ENCODE results near the gene MYOM3. TPM values are rescaled to one million over a fixed set of nuclear protein-coding genes. Genes with fewer than 3 reads are reported as not detected.

Gene MYOM3
- total and polyA plus RNA-seq, 8 donors, result 0.12 to 1.8 (median 0.18) TPM; not detected in 1

GRCh38 chr1:24125456-24125855 lies 13.5 kb upstream of the MYOM3 start:
- no peak overlapping the region for H3K4me3 ChIP-seq
- H3K36me3 ChIP-seq, result no peaks in the 10 kb centered on the region
- 68 to 84% (median 78%) methylated on average over 4 of the region's 4 CpGs for WGBS, 5 donors
- peaks cover 0 to 20% (median 4%) of the 10 kb centered on the region in 4 donors for H3K4me1 ChIP-seq
- H3K27me3 ChIP-seq, result peaks cover 0 to 7% (median 0%) of the 10 kb centered on the region in 3 donors
- no peak overlapping the region for H3K27ac ChIP-seq
- TF ChIP-seq CTCF (IDR thresholded peaks at IDR 0.05) (no peak), POLR2A (IDR thresholded peaks at IDR 0.05) (no peak), POLR2AphosphoS5 (IDR thresholded peaks at IDR 0.05) (no peak), EP300 (IDR thresholded peaks at IDR 0.05) (no peak)
- DNase-seq, result no peak
- H3K9me3 ChIP-seq, result peaks cover 0 to 8% (median 7%) of the 10 kb centered on the region in 4 donors
- intact Hi-C loops (cut with DNase I; ENCODE audit: low total_unique reads), result no loop called here

- intact Hi-C loops (cut with DNase I; ENCODE audit: low total_unique reads), result no loop called here
- H3K27ac ChIP-seq, result no peak overlapping the region
- peaks cover 0 to 10% (median 0%) of the 10 kb centered on the region in 3 donors for H3K27me3 ChIP-seq
- no peaks in the 10 kb centered on the region for H3K36me3 ChIP-seq
- peaks cover 3 to 24% (median 9%) of the 10 kb centered on the region in 4 donors for H3K4me1 ChIP-seq
- H3K9me3 ChIP-seq, result peaks cover 0 to 4% (median 2%) of the 10 kb centered on the region in 4 donors
- no peak for TF ChIP-seq CTCF (IDR thresholded peaks at IDR 0.05)
- TF ChIP-seq POLR2AphosphoS5 (IDR thresholded peaks at IDR 0.05), result no peak
- TF ChIP-seq EP300 (IDR thresholded peaks at IDR 0.05), result no peak
- no peak for TF ChIP-seq POLR2A (IDR thresholded peaks at IDR 0.05)
- DNase-seq, result no peak
- WGBS, 5 donors, result 54 to 92% (median 88%) methylated on average over 2 of the region's 2 CpGs
- H3K4me3 ChIP-seq, result no peak overlapping the region
Measured at GRCh38 chr1:24124980-24125379, 13.0 kb upstream of the MYOM3 start.

GRCh38 chr1:24123611-24124010 lies 11.7 kb upstream of the MYOM3 start:
- H3K36me3 ChIP-seq, result no peaks in the 10 kb centered on the region
- H3K4me1 ChIP-seq, result peaks cover 7 to 29% (median 16%) of the 10 kb centered on the region in 4 donors
- intact Hi-C loops (cut with DNase I; ENCODE audit: low total_unique reads), result no loop called here
- H3K27ac ChIP-seq, result no peak overlapping the region
- peaks cover 0 to 10% (median 0%) of the 10 kb centered on the region in 3 donors for H3K27me3 ChIP-seq
- H3K4me3 ChIP-seq, result no peak overlapping the region
- WGBS, 5 donors, result 76 to 93% (median 91%) methylated on average over 6 of the region's 6 CpGs
- H3K9me3 ChIP-seq, result no peaks in the 10 kb centered on the region
- TF ChIP-seq POLR2AphosphoS5 (IDR thresholded peaks at IDR 0.05) (no peak), EP300 (IDR thresholded peaks at IDR 0.05) (no peak), POLR2A (IDR thresholded peaks at IDR 0.05) (no peak), CTCF (IDR thresholded peaks at IDR 0.05) (no peak)
- DNase-seq, result no peak

- intact Hi-C loops (cut with DNase I; ENCODE audit: low total_unique reads), result no loop called here
- H3K9me3 ChIP-seq, result no peaks in the 10 kb centered on the region
- no peak for TF ChIP-seq CTCF (IDR thresholded peaks at IDR 0.05)
- no peak for TF ChIP-seq POLR2AphosphoS5 (IDR thresholded peaks at IDR 0.05)
- no peak for TF ChIP-seq POLR2A (IDR thresholded peaks at IDR 0.05)
- H3K27ac ChIP-seq, result no peak overlapping the region
- no peak overlapping the region for H3K4me3 ChIP-seq
- peaks cover 0 to 15% (median 0%) of the 10 kb centered on the region in 3 donors for H3K27me3 ChIP-seq
- WGBS, 5 donors, result 90 to 97% (median 94%) methylated on average over 6 to 7 of the region's 7 CpGs
- no peak for DNase-seq
- H3K36me3 ChIP-seq, result no peaks in the 10 kb centered on the region
- peaks cover 7 to 25% (median 16%) of the 10 kb centered on the region in 4 donors for H3K4me1 ChIP-seq
Measured at GRCh38 chr1:24122776-24123175, 10.8 kb upstream of the MYOM3 start.

All from stomach (tissue), 9 donors.